ENCODE results near the gene CARHSP1.
"Not testable (repeated sequence)": the region's sequence is repeated elsewhere in the genome, so short reads cannot be mapped to it uniquely, and the experiment has no call there.

CARHSP1 gene

DNA sequence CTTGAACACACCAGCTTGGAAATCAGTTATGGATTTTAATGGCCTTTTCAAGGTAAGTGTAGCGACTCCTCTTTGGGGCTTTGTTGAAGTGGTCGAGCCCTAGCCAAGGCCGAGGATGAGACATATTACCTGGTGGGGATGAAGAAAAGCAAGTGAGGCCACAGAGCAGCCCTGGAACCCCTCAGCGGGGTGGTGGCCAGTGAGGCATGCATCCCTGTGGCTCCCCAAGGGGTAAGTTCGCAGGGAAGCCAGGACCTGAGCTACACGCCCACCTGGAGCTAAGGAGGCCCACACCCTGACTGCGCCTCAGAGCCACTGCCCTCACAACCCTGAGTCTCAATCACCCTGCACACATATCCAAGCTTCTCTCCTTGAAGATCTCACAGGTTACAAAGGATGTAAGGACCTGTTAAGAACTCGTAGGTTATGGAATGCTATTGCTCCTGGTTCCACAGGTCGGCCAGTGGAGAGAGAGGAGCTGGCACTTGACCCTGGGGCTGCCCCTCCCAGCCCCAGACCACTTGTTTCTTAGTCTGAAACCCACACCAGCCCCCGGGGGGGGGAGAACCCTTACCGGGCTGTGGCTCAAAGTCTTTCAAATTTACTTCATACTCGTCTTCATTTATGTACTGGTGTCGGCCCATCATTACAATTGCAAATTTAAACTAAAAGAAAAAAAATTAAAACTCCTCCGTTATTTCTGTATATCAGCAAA lies 25.3 kb upstream of the CARHSP1 start:
- no peak for DNase-seq (ENCODE audit: low read depth in 3 of 3, low spot score in 1 of 3)

DNA sequence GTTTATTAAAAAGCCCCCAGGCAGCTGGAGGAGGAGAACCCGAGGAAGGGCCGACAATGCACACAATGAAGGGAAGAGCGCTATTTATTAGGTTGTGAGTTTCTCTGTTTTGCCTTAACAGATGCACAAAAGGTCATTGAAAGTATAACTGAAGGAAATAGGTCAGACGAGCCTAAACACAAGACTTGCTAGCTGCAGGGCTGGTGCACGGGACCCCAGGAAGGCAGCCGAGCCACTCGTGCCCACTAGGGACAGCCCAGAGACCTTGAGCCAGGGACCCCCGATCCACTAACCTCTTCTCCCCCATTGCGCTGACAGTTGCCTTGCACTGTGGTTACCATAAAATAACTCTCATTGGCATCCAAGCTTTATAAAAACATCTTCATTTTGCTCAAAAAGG lies 24.6 kb upstream of the CARHSP1 start:
- DNase-seq (ENCODE audit: low read depth in 3 of 3, low spot score in 1 of 3) = no peak

DNA sequence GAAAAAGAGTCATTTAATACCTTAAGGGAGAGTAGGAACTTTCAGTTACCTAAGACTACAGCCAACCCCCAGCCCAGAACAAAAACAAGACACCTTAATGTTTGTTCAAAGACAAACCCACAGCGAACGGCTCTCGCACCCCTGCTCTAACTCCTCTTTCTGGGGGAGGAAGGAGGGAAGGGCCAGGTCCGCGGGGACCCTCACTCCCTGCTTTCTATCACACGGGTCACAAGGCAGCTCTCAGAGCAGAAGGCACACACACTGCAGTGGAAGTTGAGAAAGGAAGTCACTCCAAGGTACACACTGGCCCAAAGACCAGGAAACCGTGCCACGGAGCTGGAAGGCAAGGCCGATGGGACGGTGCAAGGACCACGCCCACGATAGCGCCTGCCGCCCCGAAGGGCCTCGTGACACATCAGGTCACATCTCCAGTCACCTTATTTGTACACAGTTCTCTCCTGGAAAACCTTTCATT lies 23.3 kb upstream of the CARHSP1 start:
- DNase-seq (ENCODE audit: low read depth in 3 of 3, low spot score in 1 of 3) = no peak

DNA sequence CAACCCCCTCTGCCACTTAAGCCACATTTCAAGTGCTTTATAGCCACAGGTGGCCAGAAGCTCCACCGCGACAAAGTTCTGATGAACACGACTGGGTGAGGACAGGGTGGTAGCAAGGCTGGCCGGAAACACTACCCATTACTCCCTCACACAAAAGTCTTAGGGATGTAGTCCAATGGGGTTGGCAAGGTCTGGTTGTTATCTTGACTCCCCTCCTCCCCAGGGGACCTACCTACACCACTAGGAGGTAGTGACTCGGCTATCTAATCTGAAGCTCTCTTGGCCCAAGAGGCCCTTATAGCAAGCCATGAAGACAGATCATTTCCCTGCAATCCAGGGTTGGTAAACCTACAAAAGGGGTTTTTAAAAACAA lies 21.7 kb upstream of the CARHSP1 start:
- no peak for DNase-seq (ENCODE audit: low read depth in 3 of 3, low spot score in 1 of 3)

DNA sequence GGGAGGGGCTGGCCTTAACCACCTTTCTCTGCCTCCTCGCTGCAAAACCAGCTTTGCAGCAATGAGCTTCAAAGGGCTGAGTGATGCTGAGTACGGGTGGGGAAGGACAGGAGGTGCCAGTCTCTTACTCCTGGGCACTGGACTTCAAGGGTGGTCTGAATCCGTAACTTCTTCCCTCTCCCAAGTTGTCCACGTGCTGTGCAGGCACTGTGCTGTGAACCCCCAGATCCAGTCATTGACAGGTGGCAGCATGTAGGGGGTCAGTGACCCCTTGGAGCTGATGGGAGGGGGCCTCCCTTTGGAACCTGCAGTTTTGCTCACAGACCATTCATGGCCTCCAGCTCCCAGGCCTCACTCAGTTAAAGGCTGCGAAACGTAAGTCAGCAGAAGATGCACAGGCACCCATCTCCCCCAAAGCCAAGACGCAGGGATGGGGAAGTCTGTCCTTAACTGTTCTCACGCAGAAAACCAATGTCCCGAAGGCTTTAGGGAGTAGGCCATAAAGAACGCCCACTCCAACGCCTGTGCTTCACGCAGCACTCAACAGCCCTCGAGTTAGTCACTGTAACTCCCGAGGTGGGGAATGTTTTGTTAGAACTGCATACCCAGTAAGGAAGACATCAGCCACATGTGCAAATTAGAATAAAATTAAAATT lies 21.2 kb upstream of the CARHSP1 start:
- no peak for DNase-seq (ENCODE audit: low read depth in 3 of 3, low spot score in 1 of 3)

DNA sequence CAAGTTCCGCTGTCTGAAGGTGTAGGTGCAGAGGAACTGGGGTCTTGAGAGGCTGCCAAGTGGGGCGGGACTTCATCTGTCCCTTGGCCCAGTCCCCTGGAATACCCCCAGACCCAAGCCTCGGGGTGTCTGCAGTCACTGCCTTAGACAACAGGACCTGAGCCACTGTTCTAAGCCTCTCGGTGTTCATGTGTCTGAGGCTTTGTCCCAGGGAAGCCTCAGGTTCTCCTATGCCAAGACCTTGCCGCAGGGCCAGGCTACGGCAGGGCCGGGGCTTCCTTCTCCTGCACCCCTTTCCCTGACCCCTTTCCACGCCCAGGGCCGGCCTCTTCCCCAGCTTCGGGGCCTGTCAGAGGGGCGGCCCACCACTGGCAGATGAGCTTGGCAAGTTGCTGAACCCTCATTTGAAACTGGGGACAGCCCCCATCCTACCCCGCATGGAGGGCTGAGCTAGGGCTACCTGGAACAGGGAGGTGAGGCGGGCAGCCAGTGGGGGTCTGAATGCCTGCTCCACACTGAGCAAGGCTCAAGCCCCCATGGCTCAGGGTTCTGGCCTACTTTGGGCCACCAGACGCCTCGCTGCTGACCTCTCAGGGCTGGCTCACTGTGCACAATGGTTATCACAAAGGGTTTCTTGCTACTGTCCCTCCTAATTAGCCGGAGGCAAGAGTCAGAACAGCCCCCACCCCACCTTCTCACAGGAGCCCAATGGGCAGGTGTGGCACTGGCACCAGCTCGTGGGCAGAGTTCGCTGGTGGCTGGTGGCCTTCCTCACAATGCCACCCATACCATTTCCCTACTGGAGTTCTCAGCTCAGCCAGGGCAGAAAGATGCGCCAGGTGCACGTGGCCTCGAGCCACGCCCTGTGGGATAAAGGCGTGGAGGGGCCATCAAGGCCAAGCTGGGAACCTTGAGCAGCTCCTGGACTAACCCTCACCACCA lies 20.4 kb upstream of the CARHSP1 start:
- DNase-seq (ENCODE audit: low read depth in 3 of 3, low spot score in 1 of 3) = no peak

DNA sequence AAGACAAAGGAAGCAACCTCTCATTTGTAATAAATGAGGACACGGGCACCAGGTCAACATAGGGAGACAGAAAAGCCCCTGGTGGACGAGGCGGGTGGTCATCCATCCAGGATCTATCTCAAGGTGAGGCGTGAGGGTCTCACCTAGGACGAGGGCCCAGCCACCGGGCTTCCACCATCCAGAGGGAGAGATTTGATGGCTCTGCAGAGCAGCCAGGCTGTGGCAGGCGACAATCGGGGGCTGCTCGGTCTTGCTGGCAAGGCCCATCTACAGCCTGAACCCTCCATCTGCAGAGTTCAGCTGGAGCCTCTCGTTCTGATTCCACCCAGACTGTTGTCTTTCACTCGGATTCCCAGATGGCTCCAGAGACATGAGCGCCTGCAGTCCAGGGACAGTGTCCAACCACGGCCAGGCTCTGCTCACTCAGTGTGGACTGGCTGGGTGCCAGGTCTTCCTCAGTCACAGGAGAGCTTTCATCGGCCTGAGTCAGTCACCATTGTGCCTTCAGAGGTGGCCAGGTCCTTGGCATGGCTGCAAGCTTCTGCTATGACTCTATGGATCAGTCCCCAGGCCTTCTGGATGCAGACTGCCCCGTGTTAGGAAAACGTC lies 19.2 kb upstream of the CARHSP1 start:
- no peak for DNase-seq (ENCODE audit: low read depth in 3 of 3, low spot score in 1 of 3)

DNA sequence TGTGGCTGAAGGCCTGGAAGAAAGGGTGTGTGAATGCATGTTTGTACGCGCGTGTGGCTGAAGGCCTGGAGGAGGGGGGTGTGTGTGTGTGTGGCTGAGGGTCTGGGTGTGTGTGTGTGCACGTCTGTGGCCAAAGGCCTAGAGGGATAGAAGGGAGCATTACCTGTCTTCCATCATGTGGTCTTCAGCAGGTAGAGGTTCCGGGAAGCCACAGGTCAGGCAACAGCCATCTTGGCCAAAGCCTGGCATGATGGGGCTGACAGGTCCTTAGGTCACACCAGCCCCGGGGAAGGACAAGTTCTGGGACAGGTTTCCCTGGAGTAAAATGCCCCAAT lies 18.6 kb upstream of the CARHSP1 start:
- no peak for DNase-seq (ENCODE audit: low read depth in 3 of 3, low spot score in 1 of 3)

DNA sequence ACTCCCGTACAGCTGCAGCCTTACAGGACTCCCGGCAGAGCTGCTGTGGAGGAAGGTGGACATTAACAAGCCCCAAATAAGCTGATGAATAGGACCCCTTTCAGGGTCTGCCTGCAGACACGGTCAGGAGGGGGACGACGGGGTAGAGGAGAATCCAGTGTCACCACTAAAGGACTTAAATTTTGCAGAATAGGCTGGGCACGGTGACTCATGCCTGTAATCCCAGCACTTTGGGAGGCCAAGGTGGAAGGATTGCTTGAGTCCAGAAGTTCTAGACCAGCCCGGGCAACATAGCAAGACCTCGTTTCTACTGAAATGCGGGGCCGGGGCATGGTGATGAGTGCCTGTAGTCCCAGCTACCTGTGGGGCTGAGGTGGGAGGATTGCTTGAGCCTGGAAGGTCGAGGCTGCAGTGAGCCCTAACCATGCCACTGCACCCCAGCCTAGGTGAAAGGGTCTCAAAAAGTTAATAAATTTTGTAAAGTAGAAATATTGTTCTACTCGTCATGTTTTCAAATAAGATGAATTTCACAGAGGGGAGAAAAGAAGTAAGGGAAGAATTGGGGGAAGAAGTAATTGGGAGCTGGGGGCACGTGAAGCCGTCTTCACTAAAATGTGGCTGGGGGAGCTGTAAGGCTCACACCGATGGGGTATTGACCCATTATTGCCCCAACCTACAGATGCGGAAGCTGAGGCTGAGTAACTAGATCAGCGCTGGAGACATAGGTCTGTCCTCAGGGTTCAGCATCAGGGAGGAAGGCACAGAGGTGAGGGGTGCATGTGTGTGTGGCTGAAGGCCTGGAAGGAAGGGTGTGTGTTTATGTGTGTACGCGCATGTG lies 18.0 kb upstream of the CARHSP1 start:
- no peak for DNase-seq (ENCODE audit: low read depth in 3 of 3, low spot score in 1 of 3)

DNA sequence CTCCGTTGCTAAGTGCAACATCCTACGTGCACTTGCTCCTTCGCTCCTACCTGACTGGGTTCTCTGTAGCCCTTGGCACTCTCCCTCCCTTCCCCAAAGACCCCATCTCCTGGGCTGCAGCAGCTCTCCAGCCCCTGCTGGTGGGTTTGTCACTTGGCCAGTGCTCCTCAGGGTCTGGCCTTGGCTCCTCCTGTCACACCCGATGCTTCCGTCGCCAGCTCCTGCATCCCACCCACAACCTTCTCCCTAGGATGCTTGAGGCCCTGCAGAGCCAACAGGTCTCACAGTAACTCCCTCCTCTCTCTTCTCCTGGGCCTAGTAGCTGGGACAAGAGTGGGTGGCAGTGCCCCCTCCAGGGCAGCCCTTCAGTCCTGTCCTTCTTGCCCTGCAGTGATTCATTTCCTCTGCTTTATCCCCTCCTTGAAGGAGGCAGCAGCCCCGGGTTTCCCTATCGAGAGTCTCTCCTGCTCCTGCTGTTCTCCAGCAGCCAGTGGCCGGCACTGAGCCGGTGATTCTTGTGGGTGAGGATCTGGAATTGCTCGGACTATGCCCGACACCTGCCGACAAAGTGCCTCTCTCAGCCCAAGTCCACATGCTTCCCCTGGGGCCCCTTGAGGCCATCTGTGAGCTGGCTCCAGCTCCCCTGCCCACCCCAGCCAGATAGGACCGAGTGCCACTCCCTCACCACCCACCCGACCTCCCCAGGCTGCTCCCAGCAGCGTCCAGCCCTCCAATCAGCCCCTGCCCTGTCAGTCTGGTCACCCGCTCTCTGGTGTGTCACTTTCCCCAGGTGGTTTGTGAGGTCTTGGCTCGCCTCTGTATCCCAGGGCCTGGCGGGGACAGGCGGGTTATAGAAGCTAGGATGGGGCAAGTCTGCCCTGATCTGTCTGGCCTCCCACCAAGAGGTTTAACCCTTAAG lies 17.1 kb upstream of the CARHSP1 start:
- DNase-seq (ENCODE audit: low read depth in 3 of 3, low spot score in 1 of 3) = no peak

DNA sequence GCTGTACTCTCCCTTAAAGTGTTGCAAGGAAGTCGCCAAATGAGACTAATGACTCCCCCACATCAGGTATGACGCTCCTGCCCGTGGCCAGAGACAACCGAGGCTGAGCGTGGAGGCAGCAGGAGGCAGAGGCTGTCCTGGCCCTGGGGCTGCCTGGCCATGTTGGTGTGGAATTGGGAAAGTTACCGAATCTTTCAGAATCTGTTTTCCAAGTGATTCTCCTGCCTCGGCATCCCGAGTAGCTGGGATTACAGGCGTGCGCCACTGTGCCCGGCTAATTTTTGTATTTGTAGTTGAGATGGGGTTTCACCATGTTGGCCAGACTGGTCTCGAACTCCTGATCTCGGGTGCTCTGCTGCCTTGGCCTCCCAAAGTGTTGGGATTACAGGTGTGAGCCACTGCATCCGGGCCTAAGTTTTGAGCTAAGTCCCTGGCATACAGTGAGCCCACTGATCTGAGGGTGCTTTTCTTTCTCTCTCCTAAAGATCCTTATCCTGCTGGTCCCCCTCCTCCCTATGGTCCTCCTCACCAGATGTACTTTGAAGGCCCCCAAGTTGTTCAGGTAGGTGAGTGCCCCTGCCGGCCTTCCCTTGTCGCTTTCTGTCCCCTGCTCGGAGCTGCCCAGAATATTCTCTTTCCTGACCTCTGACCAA lies 14.0 kb upstream of the CARHSP1 start:
- DNase-seq (ENCODE audit: low read depth in 3 of 3, low spot score in 1 of 3) = no peak

DNA sequence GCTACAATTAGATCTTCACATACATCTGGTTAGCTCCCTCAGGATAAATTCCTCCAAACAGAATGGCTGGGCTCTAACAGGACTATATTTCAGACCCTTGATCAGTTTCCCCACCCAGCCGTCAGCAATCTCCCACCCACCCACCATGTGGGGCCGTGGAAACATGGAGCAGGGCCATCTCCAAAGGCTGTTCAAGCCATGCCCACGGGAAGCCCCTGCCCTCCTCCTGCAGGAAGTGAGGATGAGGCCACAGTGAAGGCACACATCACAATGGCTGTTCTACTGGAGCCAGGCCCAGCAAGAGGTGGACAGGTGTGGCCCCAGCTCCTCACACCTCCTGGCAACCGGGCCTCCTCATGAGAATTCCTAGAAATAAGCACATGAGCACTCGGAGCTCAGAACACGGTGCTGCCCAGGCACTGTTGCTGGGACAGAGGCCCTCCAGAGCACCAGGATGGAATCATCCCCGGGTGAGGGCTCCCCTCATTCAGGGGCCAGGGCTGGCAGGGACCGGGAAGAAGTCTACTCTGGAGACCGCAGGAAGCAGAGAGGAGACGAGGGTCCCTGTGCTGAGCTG lies 13.3 kb upstream of the CARHSP1 start, which contains the start of gene LITAFD:
TSS of gene LITAFD (plus strand) at position 311 of the 577 bp plus-strand sequence. CDS start 2,005 bp downstream, outside the sequence.
- no peak for DNase-seq (ENCODE audit: low read depth in 3 of 3, low spot score in 1 of 3)

DNA sequence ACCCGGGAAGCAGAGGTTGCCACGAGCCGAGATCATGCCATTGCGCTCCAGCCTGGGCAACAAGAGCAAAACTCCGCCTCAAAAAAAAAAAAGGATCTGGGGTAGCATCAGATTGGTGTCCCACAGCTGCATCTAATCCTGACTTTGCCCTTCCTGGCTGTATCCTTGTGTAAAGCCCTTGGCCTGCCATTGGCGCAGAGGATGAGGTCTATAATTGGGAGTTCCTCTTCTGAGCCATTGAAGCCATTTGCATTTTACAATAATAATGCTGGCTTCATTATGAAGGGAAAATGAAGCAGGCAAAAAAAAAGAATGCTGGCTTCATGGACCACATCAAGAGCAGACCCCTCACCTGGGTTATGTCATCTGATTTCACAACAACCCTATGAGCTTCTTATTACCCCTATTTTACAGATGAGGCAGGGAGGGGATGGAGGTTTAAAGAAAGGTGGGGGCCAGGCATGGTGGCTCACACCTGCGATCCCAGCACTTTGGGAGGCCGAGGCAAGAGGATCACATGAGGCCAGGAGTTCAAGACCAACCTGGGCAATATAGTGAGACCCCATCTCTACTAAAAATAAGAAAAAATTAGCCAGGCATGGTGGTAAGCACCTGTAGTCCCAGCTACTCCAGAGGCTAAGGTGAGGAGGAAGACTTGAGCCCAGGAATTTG lies 12.2 kb upstream of the CARHSP1 start:
- DNase-seq (ENCODE audit: low read depth in 3 of 3, low spot score in 1 of 3) = no peak

DNA sequence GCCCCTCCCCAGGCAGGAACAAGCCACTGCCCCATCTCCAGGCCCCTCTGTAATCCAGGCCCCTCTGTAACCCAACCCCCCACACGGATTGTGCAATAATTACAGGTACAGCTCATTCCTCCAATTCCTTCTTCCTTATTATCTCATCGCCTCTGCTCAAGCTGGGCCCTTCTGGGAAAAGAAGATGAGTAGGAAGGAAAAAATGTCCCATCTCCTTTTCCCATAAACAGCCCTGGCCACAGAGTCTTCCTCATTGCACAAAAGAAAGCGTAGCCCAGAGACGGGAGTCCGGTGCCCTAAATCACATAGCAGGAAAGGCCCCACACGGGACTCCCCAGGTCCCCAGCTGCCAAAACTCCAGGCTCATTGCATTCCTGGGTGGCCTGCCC lies 9.7 kb upstream of the CARHSP1 start:
- no peak for DNase-seq (ENCODE audit: low read depth in 3 of 3, low spot score in 1 of 3)

DNA sequence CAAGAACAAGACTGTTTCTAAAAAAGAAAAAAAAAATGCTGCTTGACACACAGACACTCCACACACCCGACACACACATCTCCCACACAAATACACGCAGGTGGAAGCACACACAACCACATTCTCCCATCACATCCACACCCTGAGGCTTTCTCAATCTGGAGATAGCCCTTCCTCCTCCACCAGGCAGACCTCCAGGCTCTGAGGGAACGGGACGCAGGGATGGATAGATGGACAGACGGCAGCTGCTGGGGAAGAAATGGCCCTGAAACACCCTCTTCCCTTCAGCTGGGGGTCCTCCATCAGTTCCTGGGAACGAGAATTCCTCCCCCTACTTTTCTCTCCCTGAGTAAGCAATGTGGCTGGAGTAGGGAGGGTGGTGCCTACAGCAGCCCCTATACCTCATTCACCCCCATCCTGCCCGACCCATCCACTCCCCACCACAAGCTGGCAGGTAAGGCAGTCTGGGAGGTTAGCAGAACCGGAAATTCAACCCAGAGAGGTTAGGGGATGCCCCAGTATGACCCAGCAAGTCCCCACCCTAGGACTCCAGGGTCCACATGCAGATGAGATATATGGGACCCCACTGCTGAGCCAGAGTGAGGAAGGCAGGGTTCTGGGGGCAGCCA lies 9.2 kb upstream of the CARHSP1 start:
- no peak for DNase-seq (ENCODE audit: low read depth in 3 of 3, low spot score in 1 of 3)

DNA sequence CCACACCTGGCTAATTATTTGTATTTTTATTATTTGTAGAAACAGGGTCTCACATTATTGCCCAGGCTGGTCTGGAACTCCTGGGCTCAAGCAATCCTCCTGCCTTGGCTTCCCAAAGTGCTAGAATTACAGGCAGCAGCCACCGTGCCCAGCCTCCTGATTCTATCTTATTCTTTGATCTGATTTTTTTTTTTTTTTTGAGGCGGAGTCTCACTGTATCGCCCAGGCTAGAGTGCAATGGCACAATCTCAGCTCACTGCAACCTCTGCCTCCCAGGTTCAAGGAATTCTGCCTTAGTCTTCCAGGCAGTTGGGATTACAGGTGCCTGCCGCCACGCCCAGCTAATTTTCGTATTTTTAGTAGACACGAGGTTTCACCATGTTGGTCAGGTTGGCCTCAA lies 6.5 kb upstream of the CARHSP1 start:
- DNase-seq (ENCODE audit: low read depth in 3 of 3, low spot score in 1 of 3) = not testable (repeated sequence)

DNA sequence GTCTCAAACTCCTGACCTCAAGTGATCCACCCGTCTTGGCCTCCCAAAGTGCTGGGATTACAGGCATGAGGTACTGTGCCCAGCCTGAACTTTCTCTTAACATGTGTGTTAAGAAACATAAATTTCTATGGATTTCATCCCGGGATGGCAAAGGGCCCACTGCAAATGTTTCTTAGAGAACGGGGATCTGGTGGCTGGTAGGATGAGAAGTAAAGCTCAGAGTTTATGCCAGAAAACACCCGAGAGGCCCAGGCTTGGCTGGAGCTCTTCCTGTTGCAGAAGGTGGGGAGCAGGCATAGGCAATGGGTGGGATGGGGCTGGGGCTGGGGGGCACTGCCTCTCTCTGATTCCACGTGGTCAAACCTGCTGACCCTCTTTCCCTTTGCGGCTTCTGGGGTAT lies 5.6 kb upstream of the CARHSP1 start:
- DNase-seq (ENCODE audit: low read depth in 3 of 3, low spot score in 1 of 3) = no peak

DNA sequence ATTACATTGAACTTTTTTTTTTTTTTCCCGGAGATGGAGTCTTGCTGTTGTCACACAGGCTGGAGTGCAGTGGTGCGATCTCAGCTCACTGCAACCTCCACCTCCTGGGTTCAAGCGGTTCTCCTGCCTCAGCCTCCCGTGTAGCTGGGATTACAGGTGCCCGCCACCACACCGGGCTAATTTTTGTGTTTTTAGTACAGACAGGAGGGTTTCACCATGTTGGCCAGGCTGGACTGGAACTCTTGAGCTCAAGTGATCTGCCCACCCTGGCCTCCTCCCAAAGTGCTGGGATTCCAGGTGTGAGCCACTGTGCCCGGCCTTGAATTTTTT lies 5.0 kb upstream of the CARHSP1 start:
- DNase-seq (ENCODE audit: low read depth in 3 of 3, low spot score in 1 of 3) = not testable (repeated sequence)

Data from stimulated activated CD4-positive, alpha-beta T cell treated with anti-CD3 and anti-CD28 coated beads, TNF-alpha, amount 100 ng/mL, for 1 hour (primary cell).